LNCaP clone FGC (cell line): Measurements from ENCODE around the gene CCDC137.

Source experiments
- DNase-seq: peaks from one replicate; pipeline ENCODE4 v3.0.0-alpha.2; 2011; ENCODE audit warnings: low read depth
- H3K4me3 ChIP-seq: 2 replicates; pipeline ENCODE4 v1.5.1; 2011; ENCODE audit warnings: mild to moderate bottlenecking, low read depth, low read length, control low read depth
- CTCF ChIP-seq: IDR thresholded peaks from 2 replicates; pipeline ENCODE4 v1.5.1; 2012; ENCODE audit warnings: mild to moderate bottlenecking; ENCODE audit not compliant: control insufficient read depth, insufficient read depth; ENCODE audit errors: extremely low read depth

The CCDC137 gene

DNA sequence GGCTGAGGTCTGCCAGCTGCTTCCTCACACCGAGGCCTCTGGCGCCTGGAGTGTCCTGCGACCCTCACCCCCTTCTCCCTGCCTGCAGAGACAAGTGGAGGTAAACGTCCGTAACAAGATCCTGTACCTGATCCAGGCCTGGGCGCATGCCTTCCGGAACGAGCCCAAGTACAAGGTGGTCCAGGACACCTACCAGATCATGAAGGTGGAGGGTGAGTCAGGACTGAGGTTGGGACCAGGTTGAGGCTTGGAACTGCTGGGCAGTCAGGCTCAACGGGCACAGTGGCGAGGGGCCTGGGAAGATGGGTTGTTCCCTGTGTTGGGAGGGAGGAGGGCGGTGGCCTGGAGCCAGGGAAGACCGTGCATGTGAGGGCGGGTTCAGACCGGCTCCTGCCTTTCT is 22.1 kb downstream of the CCDC137 start:
- DNase-seq = no peak
- no peak for TF ChIP-seq CTCF
- H3K4me3 ChIP-seq = no peak overlapping the region

GRCh38 chr17:81690066-81690465 is 23.5 kb downstream of the CCDC137 start:
- DNase-seq = no peak
- TF ChIP-seq CTCF = no peak
- no peak overlapping the region for H3K4me3 ChIP-seq

- no peak for DNase-seq
- H3K4me3 ChIP-seq = no peak overlapping the region
- no peak for TF ChIP-seq CTCF
These were observed 24.0 kb downstream of the CCDC137 start for GRCh38 chr17:81690549-81690948.

DNA sequence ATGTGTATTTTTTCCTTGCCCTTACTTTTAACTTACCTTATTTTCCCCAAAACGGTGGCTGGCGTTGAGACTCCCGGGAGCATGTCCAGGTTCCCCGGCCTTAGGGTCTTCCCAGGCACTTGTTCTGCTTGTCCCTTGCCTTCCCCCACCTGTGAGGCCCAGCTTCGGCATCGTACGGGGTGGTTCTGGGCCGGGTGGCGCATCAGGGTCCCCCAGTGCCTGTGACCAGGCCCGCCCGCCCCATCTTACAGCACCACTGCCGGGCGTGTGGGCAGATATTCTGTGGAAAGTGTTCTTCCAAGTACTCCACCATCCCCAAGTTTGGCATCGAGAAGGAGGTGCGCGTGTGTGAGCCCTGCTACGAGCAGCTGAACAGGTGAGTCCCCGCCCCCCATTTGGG is 24.7 kb downstream of the CCDC137 start:
- no peak overlapping the region for H3K4me3 ChIP-seq
- TF ChIP-seq CTCF = no peak
- DNase-seq = no peak

DNA sequence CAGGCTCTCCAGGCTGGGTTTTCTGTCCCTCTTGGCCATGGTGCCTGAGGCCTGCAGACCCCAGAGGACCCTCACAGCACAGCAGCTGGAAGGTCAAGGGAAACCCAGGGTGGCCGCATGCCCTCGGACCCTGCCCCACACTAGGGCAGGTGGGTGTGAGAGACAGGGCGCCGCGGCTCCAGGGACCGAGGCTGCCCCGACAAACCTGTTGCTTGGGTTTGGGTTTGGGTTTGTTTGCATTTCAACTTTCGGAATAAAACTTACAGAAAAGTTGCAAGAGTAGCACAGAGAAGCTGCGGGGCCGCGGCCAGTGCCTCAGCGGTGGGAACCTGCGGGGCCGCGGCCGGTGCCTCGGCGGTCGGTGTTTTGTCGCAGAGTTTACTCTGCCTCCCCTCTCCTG is 25.1 kb downstream of the CCDC137 start:
- H3K4me3 ChIP-seq = no peak overlapping the region
- no peak for DNase-seq
- TF ChIP-seq CTCF = no peak

DNA sequence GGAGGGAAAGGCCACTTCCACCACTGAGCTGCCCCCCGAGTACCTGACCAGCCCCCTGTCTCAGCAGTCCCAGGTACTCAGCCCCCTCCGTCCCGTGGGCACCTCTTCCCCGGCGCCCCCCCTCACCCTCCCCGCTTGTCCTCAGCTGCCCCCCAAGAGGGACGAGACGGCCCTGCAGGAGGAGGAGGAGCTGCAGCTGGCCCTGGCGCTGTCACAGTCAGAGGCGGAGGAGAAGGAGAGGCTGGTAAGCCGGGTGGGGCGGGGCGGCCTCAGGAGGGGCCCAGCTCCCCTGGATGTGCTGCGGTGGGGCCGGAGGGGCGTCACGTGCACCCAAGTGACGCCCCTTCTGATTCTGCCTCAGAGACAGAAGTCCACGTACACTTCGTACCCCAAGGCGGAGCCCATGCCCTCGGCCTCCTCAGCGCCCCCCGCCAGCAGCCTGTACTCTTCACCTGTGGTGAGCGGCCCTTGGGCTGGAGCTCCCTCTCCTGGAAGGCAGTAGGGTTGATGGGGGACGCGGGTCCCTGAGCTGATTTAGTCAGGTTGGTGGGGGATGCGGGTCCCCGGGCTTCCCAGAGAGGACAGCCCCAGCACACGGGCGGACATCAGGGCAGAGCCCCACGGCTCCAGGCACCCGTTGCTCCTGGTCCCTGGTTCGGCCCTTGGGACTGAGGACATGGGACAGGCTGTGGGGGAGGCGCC is 27.1 kb downstream of the CCDC137 start:
- 0 out of 2 replicates have a peak, but pooled peaks have one; percentile 7 for TF ChIP-seq CTCF
- H3K4me3 ChIP-seq = no peak overlapping the region
- no peak for DNase-seq

DNA sequence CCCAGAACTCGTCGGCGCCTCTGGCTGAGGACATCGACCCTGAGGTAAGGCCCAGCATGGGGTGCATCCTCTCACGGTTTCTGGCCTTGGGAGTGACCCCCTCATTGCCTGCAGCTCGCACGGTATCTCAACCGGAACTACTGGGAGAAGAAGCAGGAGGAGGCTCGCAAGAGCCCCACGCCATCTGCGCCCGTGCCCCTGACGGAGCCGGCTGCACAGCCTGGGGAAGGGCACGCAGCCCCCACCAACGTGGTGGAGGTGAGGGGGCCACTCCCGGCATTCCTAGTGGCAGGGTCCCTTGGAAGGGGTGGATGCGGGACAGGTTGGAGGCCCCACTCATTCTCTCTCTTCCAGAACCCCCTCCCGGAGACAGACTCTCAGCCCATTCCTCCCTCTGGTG is 28.3 kb downstream of the CCDC137 start:
- no peak for TF ChIP-seq CTCF
- H3K4me3 ChIP-seq = no peak overlapping the region
- DNase-seq = no peak
